HG03571 (cell line): ENCODE results near the gene CLMN.

Experiments used
- ATAC-seq: cut with Tn5 transposase; IDR thresholded peaks from one replicate; pipeline ENCODE4 v1.9.1; 2021; ENCODE audit not compliant: unreplicated experiment

CLMN gene

DNA sequence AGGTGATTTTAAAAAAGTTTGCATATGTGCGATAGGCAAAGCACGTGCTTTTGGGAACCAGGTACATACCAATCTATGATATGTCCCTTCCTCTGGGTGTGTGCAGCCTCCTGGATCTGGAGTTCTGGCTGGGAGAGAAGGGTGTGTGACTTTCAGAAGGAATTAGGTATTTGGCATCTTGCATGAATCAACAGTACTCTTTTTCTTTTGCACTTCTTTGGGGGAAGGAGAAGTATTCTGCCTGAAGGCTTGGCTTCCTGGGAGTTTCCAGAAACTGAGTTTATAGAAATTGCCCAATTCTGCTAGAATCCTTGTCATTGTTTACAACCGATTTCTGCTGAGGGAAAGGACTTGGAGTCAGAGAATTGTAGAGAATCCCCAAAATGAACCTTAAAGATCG is 2.9 kb upstream of the CLMN start:
- ATAC-seq: no peak

DNA sequence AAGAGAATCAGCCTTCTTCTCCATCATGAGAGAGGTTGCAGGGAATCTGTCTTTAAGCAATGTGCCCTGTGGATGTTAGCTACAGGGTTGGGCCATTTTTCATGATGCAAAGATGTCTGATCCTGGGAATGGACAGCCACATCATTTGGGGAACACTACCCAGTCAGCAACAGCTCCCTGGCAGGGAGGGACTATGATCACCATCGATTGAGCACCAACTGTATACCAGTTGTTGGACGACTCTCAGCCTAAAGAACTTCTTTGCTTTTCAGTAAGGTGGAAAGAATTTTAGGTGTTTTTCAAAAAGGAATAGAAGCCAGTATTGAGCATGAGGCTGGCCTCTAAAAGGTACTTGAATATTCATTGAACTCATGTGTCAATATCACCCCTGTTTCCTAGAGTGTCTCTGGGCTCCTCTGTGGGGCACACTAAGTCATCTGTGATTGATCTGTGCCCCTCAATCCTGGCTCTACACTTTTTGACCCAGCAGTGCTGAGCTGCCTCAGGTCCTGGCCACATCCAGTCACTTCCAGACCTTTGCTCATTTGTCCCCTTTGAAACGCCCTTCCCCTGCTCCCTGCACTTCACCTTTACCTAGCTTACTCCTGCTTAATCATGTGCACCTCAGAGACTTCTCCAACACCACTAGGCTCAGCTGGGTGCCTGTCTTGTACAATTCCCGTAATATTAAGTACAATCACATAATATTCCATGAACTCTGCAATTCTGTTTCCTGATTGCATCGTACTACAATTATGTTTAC is 2.2 kb upstream of the CLMN start:
- ATAC-seq: no peak

DNA sequence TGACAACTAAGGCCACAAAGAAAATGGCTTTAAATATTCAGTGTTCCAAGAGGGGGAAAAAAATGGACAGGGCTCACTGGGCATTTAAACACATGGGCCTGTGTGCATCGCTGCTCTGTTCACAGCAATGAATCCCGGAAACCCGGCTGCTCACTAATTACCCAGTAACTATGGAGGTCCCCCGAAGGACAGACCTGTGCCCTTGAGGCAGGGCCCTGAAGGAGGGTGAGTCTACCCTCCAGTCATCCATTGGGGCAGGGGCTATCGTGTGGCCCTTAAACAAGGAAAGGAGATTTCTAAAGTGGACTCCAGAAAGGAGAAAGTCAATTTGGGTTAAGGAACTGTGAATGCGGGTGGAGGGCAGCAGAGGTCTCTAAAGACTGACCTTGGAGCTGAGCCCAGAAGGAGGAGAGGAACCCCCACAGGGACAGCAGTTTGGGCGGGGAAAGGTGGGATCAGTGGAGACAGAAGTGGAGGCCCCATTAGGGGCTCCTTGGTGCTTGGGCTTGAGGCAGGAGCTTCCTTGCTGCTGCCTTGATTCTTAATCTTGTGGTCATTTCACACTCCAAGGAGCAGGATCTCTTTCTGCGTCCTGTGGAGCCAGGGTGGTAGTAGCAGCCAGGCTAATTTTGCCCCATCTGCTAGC is 1.4 kb upstream of the CLMN start:
- no peak for ATAC-seq

DNA sequence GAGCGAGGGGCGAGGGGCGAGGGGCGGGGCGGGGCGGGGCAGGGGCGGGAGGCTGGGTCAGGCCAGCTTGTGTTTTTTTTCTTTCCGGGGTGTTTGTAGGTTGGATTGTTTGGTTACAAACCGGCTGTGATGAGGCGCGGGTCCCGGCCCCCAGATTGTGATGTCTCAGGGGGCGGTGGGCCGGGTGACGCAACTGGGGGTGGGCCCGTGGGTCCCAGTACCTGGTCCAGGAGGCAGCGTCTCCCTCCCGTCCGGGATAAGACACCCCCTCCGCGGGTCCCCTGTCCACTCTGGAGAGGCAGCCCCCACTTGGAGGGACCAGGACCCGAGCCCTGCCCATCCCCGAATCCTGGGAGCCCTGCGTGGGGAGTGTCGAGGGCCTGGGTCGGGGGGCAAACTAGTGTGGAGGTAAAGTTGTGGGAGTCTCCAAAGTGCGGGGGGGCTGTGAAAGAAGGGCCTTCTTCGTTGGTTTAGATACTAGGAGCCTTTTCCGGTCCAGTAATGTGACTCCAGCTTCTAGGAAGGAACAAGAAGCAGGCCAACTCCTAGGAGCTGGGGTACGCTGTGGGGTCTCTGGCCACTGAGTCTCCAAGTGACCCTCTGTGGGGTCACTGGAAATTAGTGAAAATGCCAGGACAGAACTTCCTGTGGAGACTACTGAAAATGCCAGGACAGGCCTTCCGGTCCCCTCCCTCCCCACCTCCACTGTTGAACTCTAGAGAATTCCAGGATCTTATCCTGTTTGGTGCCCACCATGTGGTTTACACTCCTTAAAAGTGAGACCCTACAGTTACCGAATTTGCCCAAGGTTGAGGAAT is 579 bp upstream of the CLMN start:
- no peak for ATAC-seq

DNA sequence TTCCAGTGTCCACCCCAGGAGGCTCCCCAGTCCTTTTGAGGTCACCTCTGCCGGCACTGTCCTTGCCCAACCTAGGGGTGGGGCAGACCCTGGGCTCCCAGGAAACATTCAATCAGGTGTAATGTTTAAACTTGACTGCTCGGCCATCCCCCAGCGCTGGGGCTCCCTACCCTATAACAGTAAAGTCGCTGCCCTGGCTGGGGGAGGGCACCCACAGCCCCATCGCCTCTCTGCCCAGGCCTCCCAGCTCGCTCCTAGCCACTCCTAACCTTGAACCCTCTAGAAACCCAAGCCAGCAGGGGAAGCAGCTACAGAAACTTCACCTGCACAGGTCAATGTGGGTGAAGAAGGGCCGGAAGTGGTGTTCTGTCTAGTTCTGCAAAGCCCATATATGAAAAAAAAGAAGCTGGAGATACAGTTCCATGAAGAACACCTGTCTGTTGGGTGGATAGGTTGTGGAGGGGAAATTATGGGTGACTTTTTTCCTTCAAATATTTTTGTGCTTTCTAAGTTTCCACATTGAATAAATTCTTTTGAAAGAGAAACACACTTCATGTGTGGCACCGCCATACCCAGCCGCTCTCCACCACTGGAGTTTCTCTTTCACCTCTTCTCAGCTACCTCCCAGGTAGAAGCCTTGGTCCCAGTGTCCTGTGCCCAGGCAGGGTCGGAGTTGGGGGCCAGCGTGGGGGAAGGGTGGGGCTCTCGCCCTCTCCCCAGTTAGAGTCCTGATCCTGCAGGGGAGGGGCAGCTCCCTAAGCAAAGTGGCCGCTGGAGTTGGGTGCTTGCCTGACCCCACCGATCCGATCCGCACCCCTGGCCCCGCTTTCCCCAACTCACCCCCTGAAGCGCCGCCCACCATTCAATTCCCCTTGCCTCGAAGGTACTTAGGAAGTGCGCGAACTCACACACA is 1.1 kb downstream of the CLMN start:
- ATAC-seq: no peak

DNA sequence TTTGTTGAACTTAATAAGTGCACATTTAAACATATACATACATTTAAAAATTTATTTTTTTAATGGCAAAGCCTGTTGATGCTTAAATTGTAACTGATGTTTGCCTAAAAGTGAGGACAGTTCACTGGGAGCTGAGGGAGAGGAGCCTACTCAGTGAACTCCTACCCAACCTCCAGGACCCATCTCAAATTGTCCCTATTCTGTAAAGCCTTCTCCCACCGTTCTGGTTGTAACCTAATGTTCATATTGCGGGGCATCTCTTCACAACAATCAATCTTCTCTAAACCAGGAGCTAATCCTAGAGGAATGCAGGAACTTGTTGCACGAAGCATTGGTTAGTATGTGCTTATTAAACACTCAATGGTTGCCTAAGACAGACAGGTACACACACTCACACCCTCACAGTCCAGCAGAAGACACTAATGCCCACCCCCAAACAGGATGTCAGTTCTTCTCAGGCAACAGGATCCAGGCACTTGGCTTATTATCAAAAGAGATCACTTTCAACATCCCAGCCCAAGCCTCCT is 1.8 kb downstream of the CLMN start:
- no peak for ATAC-seq

DNA sequence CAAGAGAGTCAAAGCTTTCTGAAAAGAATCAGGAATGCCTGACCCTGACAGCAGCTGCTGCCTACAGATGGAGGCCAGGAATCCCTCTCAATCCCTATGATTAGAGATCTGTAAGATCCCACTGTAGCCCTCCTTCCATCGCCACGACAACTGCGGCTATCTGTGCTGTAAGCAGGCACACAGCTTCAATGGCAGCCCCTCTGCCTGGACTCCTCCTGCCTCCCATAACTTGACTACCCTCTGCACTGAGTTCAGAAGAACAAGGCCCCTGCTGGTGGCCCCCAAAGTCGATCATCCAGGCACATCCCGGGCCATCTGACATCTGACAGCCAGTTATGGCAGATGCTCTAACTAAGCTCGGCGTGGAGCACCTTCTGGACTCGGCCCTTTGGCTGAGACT is 2.9 kb downstream of the CLMN start:
- no peak for ATAC-seq

DNA sequence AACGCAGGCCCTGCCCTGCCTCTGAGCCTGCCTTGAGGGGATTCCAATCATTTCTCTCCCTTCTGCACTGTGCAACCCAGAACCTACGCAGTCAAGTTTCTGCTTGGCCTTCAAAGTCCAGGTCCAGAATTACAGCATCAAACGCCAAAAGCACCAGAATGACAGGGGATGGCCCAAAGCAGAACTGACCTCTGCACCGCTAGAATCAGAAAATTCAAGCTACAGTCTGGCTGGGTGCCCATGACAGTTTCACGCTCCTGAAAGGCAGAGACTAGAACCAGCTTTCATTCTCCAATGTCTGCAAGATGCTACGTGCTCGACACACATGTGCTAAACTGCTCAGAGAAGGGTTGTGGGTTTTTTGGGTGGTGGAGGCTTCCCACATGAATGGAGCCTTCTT is 4.1 kb downstream of the CLMN start:
- ATAC-seq: no peak

DNA sequence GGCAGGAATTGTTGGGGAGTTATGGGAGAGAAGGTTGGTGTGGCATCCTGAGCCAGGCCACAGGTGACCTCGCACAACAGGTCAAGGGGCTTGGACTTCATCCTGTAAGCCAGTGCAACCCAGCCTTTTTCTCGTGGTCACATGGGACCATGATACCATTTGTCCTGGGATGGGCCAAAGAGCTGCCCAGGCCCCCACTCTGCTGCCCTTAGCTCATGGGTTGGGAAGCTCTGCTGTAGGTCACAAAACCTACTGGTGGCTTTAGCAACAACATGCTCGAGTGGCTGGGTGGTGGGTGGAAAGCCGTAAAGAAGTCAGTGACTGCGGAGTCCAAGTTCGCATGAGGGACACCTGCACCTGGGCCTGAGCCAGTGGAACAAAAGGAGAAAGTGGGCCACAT is 4.6 kb downstream of the CLMN start:
- no peak for ATAC-seq

DNA sequence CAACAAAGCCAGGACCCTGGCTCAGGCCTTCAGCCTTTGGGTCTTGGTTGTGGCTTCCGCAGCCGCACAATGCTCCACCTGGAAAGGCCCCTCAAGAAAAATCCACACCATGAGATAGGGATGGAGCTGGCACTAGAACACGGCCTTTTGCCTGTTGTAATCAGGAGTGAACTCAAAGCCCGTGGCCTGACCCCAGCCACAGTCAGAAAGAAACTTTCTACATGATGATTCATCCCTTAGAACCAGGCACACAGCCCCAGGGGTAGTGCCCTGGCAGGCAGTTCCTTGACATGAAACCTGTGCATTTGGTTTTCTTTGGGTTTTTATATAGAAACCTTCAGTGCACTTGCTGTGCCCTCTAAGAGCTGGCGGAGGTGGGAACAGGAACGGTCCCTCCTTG is 5.1 kb downstream of the CLMN start:
- peak; percentile 66 for ATAC-seq

DNA sequence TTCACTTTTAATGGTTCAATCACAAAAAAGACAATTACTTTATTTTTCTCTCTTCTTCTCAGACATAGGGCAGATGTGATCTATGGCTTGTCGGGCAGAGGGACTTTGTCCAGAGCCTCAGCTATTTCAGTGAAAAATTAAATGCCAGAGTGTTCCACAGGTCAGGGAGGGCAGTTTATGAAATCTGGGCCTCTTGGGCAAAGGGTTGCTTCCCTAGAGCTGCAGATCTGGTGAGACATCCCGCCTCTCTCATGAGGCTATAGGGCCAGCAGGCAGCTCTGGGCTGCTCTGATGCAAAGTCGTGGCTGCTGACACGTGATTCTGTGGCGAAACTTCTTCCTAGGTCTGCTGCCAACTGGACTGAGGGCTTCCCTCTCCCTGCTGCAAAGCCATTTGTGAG is 6.0 kb downstream of the CLMN start:
- ATAC-seq: no peak

DNA sequence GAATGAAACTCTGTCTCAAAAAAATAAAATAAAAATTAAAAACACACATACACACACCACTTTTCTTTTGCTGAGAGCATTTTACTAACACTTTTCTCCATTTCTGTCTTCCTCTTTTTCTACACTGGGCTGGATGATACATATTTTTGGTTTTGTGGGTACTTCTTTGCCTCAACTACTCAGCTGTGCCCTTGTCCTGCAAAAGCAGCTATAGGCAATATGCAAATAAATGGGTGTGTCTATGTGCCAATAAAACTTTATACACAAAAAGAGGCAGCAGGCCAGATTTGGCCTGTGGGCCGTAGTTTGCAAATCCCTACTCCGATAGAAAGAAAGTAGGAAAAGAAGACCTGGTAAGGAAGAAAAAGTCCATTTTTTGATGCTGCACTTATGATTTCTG is 6.5 kb downstream of the CLMN start:
- no peak for ATAC-seq

DNA sequence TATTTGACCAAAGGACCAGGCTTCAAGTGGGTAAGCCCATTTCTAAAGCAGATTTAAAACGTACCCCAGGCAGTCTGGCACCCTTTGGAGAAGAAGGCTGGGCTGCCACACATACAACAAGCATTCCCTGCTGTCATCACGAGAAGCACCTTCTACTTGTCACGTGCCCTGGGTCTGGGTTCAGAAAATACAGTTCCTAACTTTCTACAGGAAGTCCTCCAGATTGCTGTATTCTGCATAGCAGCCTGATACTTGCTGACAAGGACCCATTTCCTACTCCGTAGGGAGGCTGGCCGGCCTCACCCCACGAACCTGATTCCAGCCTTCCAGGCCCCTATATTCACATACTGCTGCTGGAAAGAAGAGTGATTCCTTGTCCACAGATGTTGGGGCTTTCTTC is 7.4 kb downstream of the CLMN start:
- no peak for ATAC-seq

DNA sequence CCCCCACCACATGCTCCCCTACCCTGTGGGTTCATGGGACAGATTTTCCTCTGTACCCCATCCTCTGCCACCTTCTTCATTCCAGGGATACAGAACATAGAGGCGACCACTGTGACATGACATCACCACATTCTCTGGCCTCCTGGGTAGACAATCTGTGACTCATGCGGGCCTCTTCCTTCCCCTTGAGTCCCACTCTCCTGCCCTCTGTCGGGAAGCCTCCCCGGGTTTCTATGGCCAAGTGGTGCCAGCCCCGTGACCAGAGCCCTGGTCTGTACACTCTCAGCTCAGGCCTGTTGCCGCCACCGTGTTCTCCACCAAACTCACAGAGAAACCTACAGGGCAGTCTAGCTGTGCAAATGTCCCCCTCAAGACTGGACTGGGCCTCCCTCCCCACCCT is 8.0 kb downstream of the CLMN start:
- no peak for ATAC-seq

DNA sequence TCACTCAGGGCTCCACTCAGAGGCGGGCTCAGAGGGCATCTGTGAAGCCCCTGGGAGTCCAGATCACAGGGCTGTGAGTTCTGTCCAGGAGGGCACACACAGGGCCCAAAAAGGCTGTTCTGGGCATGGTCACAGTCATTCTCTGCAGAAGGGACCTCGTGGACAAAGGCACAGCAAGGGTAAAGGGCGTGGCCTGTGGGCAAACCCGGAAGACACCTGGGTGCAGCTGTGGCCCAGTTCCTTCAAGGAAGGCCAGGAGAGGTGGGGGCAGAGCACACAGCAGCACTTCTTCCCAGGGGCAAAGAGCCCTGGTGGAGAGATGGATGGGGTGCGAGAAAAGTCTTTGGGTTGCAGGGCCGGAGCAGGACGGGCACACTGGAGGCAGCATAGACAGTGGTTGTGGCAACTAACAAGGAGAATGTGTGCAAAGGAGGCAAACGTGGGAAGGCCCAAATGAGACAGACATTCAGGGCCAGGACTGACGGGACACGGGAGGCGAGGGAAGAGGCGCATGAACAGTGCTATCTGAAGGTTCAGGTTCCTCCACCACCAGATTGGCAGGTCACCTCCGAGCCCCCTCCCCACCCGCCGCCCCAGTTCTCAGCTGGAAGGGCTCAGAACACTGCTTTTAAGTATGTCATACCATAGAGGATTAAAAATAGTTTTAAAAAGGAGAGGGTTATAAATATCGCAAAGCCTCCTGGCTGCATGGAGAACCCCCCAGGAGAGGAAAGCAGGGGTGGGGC is 8.9 kb downstream of the CLMN start:
- no peak for ATAC-seq

DNA sequence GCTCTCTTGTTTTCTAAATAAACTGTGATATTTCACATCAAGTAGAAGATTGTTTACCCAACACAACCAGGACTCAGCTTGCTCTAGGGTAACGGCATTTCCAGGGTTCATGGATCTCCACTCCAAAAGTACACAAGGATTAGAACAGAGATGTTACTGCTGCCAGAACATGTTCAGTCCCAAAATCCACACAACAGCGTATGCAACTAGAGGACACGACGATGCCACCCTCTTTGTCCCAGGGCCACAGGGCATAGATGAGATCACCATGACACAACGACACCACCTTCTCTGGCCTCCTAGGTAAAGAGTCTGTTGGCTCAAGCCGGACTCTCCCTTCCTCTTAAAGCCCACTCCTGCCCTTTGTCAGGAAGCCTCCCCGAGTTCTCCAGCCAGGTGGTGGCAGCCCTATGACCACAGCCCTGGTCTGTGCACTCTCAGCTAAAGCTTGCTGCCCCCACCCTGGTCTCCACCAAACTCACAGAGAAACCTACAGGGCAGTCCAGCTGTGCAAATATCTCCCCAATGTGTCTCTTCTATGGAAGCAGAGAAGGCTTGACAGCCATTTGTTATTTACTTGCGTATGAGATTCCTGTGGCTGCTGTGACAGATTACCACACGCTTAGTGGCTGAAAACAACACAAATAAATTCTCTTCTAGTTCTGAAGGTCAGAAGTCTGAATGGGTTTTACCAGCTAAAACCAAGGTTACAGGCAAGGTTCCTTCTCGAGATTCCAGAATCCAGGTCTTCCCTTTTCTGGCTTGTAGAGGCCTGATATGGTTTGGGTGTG is 10.3 kb downstream of the CLMN start:
- ATAC-seq: no peak

DNA sequence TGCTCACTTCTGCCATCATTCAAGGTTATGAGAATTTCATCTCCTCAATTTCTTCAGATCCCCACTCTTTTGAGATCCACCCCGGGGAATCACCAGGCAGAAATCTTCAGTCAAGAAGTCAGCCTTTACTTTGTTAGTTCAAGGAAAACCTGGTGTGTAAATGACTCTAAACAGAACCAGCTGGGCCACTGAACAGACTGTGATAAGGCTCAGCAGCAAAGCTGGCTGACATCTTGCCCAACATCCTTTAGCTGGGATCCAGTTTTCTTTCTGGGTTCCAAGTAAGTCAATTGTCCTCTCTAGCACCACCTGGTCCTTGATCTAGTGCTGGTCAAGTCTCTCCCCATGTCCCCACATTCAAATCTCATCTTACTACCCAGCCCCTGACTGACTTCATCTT is 11.6 kb downstream of the CLMN start:
- no peak for ATAC-seq

DNA sequence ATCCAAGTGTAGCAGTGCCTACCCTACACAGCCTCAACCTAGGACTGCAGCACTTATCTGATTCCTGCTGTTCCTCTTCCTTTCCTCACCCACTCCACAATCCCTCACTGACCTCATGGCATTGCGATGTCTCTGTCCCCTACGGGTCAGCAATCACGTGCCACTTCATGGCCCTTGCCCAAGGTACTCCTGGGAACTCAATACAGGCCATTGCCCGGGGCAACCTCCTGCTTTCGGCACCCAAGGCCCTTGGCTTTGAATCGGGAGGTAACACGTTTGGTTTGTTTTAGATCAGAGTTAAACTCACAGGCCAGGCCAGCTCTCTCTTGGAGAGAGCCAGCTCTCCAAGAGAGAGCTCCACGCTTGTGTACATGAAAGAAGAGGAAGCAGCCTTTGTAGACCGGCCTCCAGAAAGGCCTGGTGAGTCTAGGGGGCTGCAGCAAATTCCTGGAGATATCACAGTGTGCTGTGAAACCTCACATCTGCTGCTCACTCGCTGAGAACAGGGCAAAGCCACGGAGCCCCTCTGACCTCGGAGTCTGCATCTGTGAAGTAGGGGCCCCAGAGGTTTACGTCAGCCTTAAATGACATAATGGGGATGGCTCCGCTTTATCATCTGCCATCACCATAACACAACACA is 12.2 kb downstream of the CLMN start:
- no peak for ATAC-seq

DNA sequence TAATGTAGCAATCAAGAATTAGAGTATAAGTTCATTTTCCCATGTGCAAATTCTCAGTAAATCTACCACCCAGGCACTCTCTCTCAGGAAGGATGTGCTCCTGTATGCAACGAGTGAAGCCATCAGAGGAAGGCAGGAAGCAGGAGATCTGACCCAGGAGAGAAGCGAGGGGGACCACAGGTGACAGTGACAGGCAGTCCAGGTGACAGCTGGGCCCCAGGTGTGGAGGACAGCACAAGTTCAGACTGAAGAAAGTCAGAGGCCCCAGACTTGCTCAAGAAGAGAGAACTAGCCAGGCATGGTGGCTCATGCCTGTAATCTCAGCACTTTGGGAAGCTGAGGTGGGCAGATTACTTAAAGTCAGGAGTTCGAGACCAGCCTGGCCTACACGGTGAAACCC is 13.8 kb downstream of the CLMN start:
- no peak for ATAC-seq
